GM23338 (cell line): ENCODE measurements around the gene AKT1S1. TPM values are rescaled to one million over a fixed set of nuclear protein-coding genes. Genes with fewer than 3 reads are reported as not detected.

Experiments
- CREB1 ChIP-seq: fragments of 250-450 bp; sonication (Bioruptor Pico); IDR thresholded peaks from 2 replicates; pipeline ENCODE4 v1.5.0; 2020; ENCODE audit warnings: low read depth, mild to moderate bottlenecking, moderate library complexity
- ETS1 ChIP-seq: IDR thresholded peaks from 2 replicates; pipeline ENCODE4 v1.6.1; 2016; ENCODE audit warnings: antibody characterized with exemption
- EZH2 ChIP-seq: fragments of 200-600 bp; sonication (generic); IDR thresholded peaks from one replicate; pipeline ENCODE4 v1.8.0; 2017; ENCODE audit warnings: antibody characterized with exemption, mild to moderate bottlenecking, low read depth; ENCODE audit not compliant: unreplicated experiment
- EZH2phosphoT487 ChIP-seq: fragments of 200-600 bp; sonication (generic); IDR thresholded peaks from one replicate; pipeline ENCODE4 v1.8.1; 2018; ENCODE audit warnings: antibody characterized with exemption; ENCODE audit not compliant: unreplicated experiment
- JUNB ChIP-seq: IDR thresholded peaks from one replicate; pipeline ENCODE4 v1.6.1; 2016; ENCODE audit warnings: antibody characterized with exemption; ENCODE audit not compliant: unreplicated experiment
- POLR2AphosphoS5 ChIP-seq: IDR thresholded peaks from 2 replicates; pipeline ENCODE4 v1.6.1; 2016; ENCODE audit warnings: antibody characterized with exemption, low read depth
- STAT1 ChIP-seq: IDR thresholded peaks from one replicate; pipeline ENCODE4 v1.6.1; 2016; ENCODE audit warnings: antibody characterized with exemption; ENCODE audit not compliant: unreplicated experiment
- ZNF114 ChIP-seq: fragments of 250-450 bp; sonication (Bioruptor Pico); IDR thresholded peaks from 2 replicates; pipeline ENCODE4 v1.5.0; 2020; ENCODE audit warnings: mild to moderate bottlenecking, moderate library complexity
- ZNF331 ChIP-seq: fragments of 250-450 bp; sonication (Bioruptor Pico); IDR thresholded peaks from 2 replicates; pipeline ENCODE4 v1.5.0; 2020; ENCODE audit warnings: low read depth, mild to moderate bottlenecking, moderate library complexity
- ZNF462 ChIP-seq: fragments of 250-450 bp; sonication (Bioruptor Pico); IDR thresholded peaks from 2 replicates; pipeline ENCODE4 v1.5.0; 2020; ENCODE audit warnings: mild to moderate bottlenecking, moderate library complexity
- polyA plus RNA-seq: library from polyadenylated mRNA; unstranded; fragments of >200 nt; fragmentation: Nextera tagmentation; extraction: Ambion mirVana; gene quantifications from 2 replicates; pipeline ENCODE4 v1.2.1, GENCODE V29; 2016
- total RNA-seq: library from RNA; depleted of rRNA; stranded (reverse); fragments of >200 nt; shearing (Covaris generic); gene quantifications from 2 replicates; pipeline ENCODE4 v1.2.3, GENCODE V29; 2014

Gene AKT1S1
- total and polyA plus RNA-seq, 2 experiments from 2014 or later: 21.5 to 28.6 TPM

GRCh38 chr19:49869484-49870308 lies 7.5 kb downstream of the AKT1S1 start (continued):
- no peak for TF ChIP-seq ZNF462 (CRISPR knock-in tag)
- TF ChIP-seq ZNF331 (CRISPR knock-in tag): no peak
- no peak for TF ChIP-seq EZH2phosphoT487
- no peak for TF ChIP-seq ZNF114 (CRISPR knock-in tag)
- TF ChIP-seq POLR2AphosphoS5: peak; percentile 66
- no peak for TF ChIP-seq STAT1
- peak; percentile 85 for TF ChIP-seq CREB1
- TF ChIP-seq ETS1: no peak
- TF ChIP-seq EZH2: no peak
- TF ChIP-seq JUNB: no peak
